PC-3 (cell line): Measurements from ENCODE around the gene CFAP53.

Experiments used
- CTCF ChIP-seq: fragments of 300-600 bp; sonication (generic); conservative IDR thresholded peaks from 2 replicates; pipeline ENCODE4 v1.5.1; 2017; ENCODE audit warnings: antibody characterized with exemption, low read depth, mild to moderate bottlenecking, low read length
- EZH2 ChIP-seq: fragments of 300-600 bp; sonication (generic); IDR thresholded peaks from one replicate; pipeline ENCODE4 v1.6.1; 2017; ENCODE audit warnings: antibody characterized with exemption, mild to moderate bottlenecking, low read length; ENCODE audit not compliant: unreplicated experiment

DNA sequence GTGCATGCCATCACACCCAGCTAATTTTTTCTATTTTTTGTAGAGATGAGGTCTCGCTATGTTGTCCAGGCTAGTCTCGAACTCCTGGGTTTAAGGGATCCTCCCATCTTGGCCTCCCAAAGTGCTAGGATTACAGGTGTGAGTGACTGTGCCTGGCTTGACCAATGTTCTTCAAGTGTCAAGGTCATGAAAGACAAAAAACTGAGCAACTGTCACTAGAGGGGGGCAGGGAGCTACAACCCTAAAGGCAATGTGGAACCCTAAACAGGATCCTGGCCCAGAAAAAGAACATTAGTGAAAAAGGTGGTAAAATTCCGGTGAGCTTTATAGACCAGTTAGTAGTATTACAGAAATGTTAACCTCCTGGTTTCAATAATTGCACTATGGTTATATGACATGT lies 78.6 kb downstream of the CFAP53 start:
- TF ChIP-seq CTCF, result no peak
- TF ChIP-seq EZH2, result no peak
